Activated naive CD4-positive, alpha-beta T cell treated with anti-CD3 and anti-CD28 coated beads, Interleukin-2, amount 50 U/mL, for 16 hours (primary cell): ENCODE measurements around the gene RNF17.
"Not testable (repeated sequence)": the region's sequence is repeated elsewhere in the genome, so short reads cannot be mapped to it uniquely, and the experiment has no call there.

Experiments used
- DNase-seq: peaks from one replicate; pipeline ENCODE4 v3.0.0-alpha.2; 2020

Gene RNF17

DNA sequence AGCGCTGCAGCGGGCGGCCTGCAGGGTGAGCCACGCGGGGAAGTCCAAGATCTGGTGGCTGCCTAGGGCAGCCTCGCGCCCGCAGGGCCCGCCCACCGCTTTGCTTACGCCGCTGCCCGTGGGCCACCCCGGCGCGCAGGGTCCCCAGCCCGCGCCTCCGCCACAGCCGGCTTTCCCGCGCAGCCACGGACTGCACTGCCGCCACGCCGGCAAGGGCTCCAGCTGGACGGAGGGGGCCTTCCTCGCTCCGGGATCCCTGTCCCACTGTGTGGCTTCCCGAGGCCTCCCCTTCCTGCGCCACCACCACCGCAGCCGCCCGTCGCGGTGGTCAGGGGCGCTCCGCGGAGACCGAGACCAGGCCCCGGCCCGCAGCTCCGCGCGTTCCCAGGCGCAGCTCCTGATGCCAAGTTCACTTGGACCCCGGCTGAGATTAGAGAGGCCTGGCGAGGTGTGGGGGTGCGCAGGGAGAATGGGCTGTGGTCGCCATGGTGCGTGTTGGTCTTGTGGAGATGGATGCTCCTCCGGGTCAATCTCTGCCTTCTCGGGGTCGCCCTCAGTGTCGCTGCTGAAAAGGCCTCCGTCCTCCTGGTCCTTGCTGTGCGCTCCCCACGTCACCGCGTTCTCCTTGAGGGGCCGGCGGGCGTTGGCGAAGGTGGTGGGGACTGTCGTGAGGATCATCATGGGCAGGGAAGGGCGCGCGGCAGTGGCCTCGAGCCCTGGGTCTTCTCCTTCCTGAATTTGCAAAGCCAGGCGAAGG is 17.9 kb upstream of the RNF17 start:
- DNase-seq, result no peak

DNA sequence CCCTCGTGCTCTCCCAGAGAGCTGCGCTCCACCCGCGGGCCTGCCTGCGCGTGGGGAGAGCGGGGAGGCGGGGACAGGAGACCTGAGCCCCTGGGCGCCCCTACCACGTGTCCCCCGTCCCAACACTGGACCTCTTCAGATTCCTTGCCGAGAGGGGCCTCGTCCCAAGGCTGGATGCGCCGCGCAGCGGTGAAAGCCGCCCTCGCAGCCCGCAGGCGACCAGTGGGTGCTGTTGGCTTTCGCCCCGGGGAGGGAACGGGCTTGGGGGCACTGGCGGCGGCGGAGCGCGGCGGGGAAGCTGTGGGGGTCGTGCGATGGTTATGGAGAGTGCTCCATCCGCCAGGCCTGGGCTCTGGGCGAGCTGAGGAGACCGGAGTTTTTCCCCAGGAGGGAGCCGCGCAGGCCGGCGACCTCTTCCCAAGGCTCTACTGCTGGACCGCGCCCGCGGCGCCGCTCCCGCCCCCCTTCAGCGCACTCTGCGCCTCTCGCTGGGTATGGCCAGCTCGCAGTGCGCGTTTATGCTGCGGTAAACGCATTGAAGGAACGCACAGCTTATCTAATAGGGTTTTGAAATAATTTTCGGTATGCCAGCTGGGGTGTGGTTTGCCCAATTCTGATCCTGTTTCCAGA is 17.2 kb upstream of the RNF17 start:
- no peak for DNase-seq

DNA sequence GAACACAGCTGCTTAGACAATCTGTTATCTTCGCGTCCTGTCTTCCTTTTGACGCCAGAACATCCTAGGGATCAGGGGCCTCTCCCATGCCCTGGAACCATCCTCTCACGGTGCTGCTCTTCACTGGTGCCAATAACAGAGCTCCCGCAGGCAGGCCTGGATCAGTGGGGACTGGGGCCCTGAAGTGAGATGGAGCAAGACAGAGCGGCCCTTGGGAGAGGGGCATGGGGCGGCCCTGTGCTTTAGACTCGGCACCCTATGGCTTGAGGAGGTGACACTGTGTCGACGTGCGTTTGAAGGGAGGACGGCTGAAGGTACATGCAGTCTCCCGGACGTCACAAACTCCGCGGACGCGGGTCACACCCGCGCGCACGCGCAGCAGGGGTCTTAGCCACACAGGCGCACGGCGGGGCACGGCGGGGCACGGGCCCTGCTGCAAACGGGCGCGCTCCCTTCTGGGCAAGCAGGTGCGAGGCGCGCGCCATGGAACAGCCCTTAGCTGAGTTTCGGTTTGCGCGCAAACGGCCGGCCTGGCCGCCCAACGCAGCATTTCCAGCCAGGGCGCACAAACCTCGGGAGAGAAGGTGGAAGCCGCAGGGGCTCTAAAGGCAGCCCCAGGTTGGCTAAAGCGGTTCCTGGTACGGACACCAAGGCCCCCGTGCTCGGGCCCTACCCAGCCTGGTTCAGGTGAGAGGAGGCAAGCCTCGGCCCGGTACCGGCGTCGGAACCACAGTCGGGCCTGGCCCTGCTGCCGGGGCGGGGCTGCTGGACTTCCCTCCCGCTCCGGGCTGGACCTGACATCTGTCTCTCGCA is 16.5 kb upstream of the RNF17 start:
- DNase-seq, result no peak

DNA sequence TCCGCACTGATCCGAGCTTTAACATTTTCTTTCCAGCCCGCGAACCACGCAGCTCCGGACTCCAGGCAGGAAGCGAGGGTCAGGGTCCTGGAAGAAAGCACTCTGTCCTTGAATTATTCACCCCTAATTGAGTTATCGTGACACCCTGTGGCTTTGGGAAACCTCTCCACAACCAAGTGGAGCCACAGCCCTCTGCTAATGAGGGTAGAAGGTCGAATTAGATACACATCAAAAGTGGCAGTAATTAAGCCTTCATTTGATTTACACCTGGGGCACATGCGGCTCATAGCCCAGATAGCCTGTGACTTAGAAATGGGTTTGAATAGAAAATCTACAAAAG is 15.9 kb upstream of the RNF17 start:
- no peak for DNase-seq

DNA sequence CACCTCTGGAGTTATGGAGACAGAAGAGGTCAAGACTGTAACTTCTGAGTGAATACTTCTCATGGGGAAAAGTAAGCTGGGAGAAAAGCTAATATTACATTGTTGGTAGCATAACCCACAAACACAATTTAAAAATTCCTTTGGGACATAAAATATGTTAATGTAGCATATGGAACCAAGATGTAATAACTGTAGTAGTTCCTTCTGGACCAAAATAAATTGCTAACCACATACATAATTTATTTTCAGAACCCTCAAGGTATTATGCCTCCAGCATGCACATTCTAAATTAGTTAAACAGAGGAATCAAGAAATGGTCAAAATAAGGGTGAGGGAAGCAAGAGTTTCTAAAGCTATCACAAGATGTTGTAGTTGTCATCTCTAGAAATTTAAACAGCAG is 4.8 kb upstream of the RNF17 start:
- no peak for DNase-seq

DNA sequence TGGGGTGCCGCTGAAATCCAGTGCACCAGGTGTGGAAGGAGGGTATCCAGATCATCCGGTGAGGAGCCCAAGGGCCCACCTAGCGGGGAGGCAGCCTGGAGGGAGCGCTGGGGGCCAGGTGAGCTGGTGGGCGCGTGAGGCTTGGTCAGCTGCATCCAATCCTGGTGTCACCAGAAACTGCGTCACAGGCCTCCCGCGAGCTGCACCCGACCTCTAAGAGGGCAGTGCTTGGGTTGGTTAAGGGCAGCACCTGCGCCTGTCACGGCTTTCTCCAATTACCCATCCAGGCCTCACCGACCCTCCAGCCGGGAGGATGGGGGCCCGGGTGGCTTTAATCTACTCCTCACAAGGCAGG is 284 bp downstream of the RNF17 start:
- DNase-seq, result no peak

DNA sequence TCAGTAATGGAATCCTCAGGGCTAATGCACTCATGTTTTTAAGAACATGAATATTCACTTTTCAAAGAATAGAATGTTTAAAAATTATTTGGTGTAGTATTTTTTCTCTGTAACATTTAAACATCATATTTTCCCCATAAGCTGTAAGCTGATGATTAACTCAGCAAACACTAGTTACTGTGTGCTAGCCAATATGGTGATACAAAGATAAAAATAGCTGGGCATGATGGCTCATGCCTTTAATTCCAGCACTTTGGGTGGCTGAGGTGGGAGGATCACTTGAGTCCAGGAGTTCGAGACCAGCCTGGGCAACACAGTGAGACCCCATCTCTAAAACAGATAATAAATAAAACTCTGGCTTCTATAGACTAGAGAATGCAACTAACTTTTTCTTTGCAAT is 13.2 kb downstream of the RNF17 start:
- DNase-seq, result no peak

DNA sequence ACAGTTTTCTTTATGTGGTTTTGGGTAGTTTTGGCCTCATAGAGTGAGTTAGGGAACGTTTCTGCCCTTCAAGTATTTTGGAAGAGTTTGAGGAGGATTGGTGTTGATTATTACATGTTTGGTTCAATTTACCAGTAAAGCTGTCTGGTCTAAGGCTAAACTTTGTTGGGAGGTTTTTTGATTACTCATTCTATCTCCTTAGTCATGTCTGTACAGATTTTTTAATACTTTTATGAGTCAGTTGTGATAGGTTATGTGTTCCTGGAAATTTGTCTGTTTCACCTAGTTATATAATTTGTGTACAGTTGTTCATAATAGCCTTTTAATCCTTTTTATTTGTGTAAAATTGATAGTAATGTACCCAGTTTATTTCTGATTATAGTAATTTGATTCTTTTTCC is 20.4 kb downstream of the RNF17 start:
- no peak for DNase-seq

DNA sequence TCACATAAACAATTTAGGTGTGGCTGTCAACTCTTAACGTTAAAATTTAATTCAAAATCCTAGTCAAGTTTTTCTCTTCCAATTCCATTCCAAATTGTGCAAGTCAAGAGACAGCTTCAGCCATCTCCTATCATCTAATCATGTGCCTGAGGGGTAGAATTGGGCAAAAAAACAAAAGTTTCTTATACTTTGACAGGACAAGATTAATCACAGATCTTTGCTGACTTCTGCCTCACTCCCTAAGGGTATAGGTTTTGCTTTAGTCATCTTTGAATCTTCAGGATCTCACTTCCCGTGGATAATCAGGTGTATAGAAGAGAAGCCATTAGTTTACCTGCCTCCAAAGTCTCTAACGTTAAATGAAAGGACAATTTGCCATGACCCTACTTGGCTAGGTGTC is 24.6 kb downstream of the RNF17 start:
- no peak for DNase-seq

DNA sequence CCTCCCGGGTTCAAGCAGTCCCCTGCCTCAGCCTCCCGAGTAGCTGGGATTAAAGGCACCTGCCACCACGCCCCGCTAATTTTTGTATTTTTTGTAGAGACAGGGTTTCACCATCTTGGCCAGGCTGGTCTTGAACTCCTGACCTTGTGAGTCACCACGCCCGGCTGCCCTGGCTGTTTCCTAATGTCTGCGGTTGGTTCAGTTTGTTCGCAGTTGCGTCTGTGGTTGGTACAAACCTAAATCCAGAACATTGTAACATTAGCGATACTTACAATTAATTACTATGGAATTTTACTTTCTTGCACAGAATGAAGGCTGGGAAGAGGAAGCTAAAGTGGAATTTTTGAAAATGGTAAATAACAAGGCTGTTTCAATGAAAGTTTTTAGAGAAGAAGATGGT is 38.1 kb downstream of the RNF17 start:
- no peak for DNase-seq

DNA sequence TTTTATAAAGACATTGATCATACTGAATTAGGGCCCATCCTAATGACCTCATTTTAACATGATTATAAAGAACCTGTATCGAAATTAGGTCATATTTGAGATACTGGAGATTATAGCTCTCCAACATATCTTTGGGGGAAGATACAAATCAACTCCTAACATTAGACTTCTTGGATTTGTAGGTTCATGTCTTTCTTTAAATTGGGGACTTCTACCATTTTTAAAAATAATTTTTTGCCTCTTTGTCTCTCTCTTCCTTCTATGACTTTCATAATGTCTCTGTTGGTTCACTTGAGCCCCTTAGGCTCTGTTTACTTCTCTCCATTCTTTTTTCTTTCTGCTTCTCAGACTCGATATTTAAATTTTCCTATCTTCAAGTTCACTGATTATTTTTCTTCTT is 57.2 kb downstream of the RNF17 start:
- DNase-seq, result no peak

DNA sequence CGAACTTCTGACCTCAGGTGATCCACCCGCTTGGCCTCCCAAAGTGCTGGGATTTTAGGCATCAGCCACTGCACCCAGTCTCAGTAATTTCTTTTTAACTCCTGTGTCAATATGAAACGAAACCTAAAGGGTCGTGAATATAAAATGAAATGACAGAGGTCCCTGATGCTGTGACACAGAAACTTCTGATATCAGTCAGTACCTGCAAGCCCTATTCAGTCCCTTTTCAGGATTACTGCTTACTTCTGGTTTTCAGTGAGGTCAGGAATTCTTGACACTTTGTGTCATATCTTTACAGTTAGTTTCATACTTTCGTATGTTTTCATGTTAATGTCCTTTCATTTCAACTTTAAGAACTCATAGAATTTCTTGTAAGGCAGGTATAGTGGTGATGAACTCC is 58.7 kb downstream of the RNF17 start:
- no peak for DNase-seq

DNA sequence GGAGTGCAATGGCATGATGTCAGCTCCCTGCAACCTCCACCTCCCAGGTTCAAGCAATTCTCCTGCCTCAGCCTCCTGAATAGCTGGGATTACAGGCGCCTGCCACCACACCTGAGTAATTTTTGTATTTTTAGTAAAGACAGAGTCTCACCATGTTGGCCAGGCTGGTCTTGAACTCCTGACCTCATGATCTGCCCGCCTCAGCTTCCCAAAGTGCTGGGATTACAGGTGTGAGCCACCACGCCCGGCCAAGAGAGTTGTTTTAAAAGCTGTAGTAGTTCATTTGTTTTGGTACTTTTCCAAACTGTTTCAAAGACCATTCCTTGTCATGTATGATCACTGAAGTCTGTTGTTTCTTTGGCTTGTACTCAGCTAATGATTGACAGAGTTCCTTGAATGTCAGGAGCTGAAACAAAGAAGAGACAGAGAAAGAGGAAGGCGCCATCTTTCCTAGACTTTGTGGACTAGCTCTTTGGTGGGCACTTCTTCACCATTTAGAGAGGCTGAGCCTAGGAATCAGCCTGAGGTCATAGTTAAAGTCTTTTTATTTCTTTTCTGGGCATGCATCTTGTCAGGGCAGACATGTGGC is 59.2 kb downstream of the RNF17 start:
- not testable (repeated sequence) for DNase-seq

DNA sequence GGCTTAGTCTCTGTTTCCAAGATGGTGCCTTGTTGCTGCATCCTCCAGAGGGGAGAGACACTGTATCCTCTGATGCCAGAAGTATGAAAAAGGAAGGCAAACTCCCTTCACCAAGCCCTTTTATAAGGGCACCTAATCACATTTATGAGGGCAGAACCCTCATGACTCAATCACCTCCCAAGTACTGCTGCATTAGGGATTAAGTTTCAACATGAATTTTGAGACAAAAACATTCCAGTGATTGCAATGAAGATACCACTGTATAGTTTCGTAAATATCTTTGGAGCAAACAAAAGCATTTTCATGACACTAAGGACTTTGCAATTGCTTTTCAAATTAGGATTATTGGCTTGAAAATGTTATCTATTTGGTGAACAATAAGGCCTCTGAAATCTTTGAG is 63.8 kb downstream of the RNF17 start:
- DNase-seq, result no peak

DNA sequence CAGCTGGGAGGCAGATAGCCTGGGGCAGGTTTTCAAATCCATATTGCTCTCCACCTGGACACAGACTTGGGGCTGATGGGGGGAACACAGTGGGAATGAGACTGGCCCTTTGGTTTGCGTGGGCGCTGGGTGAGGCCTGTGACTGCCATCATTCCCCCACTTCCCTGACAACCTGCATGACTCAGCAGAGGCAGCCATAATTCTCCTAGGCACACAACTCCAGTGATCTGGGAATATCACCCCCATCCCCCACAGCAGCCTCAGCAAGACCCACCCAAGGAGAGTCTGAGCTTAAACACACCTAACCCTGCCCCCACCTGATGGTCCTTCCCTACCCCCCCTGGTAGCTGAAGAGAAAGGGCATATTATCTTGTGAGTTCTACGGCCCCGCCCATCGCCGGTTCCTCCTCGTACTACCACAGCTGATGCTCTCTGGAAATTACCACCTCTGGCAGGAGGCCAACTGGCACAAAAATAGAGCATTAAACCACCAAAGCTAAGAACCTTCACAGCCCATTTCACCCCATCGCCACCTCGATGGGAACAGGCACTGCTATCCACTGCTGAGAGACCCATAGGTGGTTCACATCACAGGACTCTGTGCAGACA is 71.0 kb downstream of the RNF17 start:
- DNase-seq, result no peak

DNA sequence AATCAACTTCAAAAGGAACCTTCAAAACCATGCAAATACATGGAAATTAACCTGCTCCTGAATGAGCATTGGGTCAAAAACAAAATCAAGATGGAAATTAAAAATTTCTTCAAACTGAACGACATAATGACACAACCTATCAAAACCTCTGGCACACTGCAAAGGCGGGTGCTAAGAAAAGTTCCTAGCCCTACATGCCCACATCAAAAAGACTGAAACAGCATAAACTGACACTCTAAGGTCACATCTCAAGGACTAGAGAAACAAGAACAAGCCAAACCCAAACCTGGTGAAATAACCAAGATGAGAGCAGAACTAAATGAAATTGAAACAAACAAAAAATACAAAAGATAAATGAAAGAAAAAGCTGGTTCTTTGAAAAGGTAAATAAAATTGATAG is 73.6 kb downstream of the RNF17 start:
- not testable (repeated sequence) for DNase-seq

DNA sequence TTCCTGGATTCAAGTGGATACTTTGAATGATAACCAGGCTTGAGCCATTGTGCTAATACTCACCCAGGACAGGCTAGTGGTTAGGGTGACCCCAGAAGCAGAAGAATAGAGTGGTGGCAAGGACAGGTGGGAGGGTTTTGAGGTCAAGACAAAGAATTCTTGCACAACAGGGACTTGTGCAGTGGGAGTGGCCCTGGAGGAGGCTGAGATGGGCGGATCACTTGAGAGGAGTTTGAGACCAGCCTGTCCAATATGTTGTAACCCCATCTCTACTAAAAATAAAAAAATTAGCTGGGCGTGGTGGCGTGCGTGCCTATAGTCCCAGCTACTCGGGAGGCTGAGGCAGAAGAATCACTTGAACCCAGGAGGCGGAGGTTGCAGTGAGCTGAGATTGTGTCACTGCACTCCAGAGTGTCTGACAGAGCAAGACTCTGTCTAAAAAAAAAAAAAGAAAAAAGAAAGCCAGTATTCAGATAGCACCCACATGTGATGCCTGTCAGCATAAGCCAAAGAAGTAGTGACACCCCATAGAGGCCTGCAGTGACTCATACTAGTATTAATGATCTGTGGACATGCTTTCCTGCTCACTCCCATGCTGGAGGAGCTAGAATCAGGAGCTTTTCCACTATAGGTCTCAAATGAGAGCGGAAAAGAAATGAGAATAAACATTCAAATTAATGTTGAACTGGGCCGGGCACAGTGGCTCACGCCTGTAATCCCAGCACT is 78.7 kb downstream of the RNF17 start:
- DNase-seq, result no peak

DNA sequence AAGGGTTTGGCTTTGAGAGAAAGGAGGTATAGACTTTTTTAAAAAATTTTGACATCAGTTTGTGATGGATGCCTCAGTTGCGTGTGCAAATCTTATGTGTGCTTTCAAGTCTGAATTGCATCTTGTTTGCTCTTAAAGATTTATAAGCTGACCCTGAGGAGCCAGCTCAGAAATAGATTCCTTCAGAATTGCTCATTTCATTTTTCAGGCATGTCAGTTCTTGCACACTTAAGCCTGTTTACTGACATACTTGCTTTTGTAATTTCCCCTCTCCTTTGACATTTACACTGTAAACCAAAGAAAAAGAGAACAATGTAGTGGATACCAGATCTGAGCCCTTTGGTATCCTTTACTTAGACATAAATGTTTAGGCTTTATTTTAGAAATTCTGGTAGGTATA is 87.6 kb downstream of the RNF17 start:
- DNase-seq, result no peak

DNA sequence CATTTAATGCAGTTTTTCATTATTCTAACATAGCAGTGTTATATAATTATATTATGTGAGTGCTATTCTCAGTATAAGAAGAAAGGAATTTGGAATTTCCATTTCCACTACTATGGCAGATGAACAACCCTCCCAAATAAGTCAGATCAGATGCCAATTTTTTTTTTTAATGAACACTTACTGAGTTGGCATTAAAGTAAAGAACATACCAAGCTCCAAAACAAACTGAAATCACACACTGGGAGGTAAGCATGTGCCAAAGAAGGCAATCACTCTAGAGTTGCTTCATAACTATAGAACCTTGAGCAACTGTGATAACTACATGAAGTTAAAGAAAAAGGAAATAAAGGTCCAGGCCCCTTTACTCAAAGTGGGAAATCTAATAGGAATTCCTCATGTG is 90.3 kb downstream of the RNF17 start:
- DNase-seq, result no peak

DNA sequence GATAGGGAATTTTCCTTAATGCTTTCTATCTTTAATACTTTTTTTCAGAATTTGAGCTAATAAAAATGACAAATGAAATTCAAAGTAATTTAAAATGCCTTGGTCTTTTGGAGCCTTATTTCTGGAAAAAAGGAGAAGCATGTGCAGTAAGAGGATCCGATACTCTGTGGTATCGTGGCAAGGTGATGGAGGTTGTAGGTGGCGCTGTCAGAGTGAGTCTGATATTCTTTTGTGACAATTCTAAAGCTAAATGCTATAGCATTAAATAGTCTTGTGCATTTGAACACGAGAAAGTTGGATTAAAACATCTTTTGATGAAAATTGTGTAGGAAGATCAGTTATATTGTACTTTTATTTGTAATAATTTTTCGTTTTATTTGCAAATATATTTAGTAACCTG is 95.0 kb downstream of the RNF17 start:
- DNase-seq, result no peak

DNA sequence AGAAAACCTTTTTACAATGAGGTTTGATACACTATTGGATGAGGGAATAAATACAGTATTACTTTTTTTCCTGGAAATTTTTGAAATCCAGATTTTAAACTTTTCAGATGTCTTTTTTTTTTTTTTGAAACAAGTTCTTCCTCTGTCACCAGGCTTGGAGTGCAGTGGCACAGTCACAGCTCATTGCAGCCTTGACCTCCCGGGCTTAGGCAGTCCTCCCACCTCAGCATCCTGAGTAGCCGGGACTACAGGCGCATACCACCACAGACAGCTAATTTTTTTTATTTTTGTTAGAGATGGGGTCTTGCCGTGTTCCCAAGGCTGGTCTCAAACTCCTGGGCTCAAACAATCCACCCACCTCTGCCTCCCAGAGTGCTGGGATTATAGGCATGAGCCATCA is 96.8 kb downstream of the RNF17 start:
- DNase-seq, result no peak

DNA sequence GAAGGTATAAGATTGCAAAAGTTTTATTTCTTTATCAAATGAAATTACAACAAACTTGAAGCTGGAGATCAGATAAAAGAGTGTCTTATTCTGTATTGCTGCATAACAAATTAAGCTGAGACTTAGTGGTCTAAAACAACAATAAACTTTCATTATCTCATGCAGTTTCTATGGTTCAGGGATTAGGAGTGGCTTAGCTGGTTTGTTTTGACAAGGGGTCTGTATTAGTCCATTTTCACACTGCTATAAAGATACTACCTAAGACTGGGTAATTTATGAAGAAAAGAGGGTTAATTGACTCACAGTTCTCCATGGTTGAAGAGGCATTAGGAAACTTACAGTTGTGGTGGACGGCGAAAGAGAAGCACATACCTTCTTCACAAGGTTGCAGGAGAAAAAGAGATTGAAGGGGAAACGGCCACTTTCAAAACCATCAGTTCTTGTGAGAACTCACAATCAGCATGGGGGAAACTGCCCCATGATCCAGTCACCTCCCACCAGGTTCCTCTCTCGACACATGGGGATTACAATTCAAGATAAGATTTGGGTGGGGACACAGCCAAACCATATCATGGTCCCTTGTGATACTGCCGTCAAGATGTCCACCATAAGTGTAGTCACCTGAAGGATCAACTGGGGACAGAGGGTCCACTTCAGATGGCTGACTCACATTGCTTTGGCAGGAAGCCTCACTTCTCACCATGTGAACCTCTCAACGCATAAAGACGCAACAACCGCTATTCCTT is 97.8 kb downstream of the RNF17 start:
- no peak for DNase-seq
